ENCODE results near the gene ODC1.

The ODC1 gene

GRCh38 chr2:10478298-10478625 lies 30.1 kb upstream of the ODC1 start:
- no peak for TF ChIP-seq CTCF (IDR thresholded peaks at IDR 0.05; ENCODE audit: control insufficient read depth, extremely low read depth, insufficient read depth)
- H3K4me3 ChIP-seq (ENCODE audit: low read depth, low read length) = no peak overlapping the region
- no peak for DNase-seq (ENCODE audit: low read depth)

DNA sequence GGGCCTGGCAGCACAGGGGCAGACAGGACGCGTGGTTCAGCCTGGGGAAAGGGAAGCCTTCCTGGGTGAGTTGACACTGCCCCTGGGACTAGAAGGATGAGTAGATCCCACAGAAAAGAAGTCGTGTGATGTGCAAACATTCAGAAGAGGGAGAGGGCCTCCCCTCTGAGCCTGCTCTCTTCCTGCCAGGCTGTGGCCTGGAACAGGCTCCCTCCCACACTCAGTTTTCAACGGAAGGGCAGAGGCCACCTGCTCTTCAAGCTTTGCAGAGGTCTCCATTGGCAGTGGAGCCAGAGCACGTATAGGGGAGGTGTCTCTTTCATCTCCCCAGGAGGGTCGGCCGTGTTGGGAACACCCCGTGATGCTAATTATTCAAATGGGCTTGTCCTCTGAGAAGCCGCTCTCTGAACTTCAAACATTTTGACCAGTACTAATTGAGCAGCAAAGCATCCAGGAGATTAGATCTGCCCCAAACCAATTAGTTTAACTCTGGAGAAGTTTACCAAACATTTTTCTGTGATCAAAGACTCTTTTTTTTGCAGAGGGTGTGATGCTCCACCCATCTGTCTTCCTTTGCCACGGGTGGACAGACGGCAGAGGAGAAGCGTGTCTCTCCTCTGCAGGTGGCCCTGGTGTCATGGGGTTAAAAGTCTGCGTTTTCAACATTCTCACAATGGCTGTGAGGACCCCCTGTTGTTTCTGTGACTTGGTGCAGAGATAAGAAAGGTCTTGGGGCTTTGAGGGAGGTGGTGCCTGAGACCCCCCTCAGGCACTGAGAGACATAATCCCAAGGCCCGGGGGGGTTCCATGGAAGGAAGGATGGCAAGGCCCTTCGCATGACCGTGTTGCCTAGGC lies 29.5 kb upstream of the ODC1 start:
- no peak for TF ChIP-seq CTCF (IDR thresholded peaks at IDR 0.05; ENCODE audit: control insufficient read depth, extremely low read depth, insufficient read depth)
- DNase-seq (ENCODE audit: low read depth) = no peak
- no peak overlapping the region for H3K4me3 ChIP-seq (ENCODE audit: low read depth, low read length)

GRCh38 chr2:10476723-10477442 lies 28.8 kb upstream of the ODC1 start:
- H3K4me3 ChIP-seq (ENCODE audit: low read depth, low read length) = no peak overlapping the region
- DNase-seq (ENCODE audit: low read depth) = no peak
- TF ChIP-seq CTCF (IDR thresholded peaks at IDR 0.05; ENCODE audit: control insufficient read depth, extremely low read depth, insufficient read depth) = no peak

DNA sequence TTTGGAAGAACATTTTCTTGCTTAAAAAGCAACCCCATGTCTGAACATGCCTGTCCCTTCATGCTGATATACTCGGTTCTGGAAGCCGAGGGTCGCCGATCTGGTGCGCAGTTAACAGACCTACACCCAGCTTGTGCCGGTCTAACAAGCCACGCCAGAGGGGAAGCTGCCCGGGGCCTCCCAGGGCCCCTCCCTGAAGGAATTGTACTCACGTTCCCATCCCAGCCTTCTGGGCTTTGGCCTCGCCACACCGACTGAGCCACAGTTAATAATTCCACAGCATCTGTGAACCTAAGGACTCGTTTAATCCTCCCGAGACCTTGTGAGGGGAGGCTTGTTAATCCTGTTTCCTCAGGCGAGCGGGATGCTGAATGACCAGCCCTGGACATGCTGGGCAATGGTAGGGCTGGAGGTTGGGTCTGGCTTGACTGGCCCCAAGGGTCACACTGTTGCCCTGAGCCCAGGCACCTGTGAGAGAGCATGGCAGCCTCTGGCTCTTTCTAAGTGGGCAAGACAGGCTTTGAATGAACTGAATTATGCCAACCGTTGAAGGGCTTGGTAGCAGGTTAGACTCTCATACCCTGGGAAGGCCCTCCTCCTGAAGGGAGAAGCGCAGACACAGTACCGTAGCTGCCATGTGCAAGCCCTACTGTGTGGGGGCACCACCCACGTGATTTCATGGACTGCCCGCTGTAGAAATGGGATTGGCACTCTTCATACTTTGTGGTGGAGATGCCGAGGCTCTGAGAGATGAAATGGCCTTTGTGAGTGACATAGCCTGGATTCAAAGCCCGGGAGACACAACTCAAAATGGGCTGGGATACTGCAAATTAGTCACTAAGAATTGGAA lies 27.9 kb upstream of the ODC1 start:
- no peak overlapping the region for H3K4me3 ChIP-seq (ENCODE audit: low read depth, low read length)
- DNase-seq (ENCODE audit: low read depth) = no peak
- no peak for TF ChIP-seq CTCF (IDR thresholded peaks at IDR 0.05; ENCODE audit: control insufficient read depth, extremely low read depth, insufficient read depth)

GRCh38 chr2:10475221-10475722 lies 27.1 kb upstream of the ODC1 start:
- TF ChIP-seq CTCF (IDR thresholded peaks at IDR 0.05; ENCODE audit: control insufficient read depth, extremely low read depth, insufficient read depth) = no peak

DNA sequence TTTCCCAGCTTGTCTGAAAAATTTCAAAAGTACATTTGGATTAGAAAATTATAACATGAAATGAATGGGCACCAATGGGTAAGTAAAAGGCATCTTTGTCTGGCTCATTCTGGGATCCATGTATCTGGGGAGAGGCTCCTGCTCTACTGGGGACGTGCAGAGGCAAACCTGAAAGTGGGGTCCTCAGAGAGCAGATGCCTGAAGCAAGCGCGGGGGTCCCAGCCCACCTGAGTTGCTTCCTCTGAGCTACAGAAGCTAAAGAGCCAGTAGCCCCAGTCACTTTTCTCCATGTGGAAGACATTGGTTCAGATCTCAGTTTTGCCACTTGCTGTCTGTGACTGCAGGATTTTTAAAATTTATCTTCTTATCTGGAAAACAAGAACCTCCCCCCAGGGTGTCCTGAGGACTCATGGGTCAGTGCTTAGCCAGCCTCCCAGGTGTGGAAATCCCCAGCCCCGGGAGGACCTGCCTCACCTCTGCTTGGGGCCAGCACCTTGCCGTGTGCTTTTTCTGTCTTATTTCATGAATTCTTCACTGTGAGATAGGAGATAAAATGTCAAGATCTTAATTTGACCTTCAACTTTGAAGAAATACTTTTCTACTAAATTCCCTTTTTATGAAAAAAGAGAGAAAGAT lies 25.1 kb upstream of the ODC1 start:
- no peak overlapping the region for H3K4me3 ChIP-seq (ENCODE audit: low read depth, low read length)
- TF ChIP-seq CTCF (IDR thresholded peaks at IDR 0.05; ENCODE audit: control insufficient read depth, extremely low read depth, insufficient read depth) = no peak
- no peak for DNase-seq (ENCODE audit: low read depth)

More at GRCh38 chr2:10475221-10475722, 27.1 kb upstream of the ODC1 start:
- H3K4me3 ChIP-seq (ENCODE audit: low read depth, low read length) = no peak overlapping the region
- no peak for DNase-seq (ENCODE audit: low read depth)
